Fibroblast of lung (primary cell): ENCODE data around the gene ELMO1. TPM values are rescaled to one million over a fixed set of nuclear protein-coding genes. Genes with fewer than 3 reads are reported as not detected.

Source experiments
- DNase-seq, 2 donors: peaks; one replicate each; pipeline versions ENCODE4 v3.0.0 to v3.0.0-alpha.2; 2010; ENCODE audit warnings: low read depth in 2 of 2
- H2AFZ ChIP-seq: 2 replicates; pipeline ENCODE4 v1.5.1; 2012; ENCODE audit warnings: low read length, control low read depth, inconsistent platforms
- H3K27ac ChIP-seq: 2 replicates; pipeline ENCODE4 v1.5.1; 2011; ENCODE audit warnings: low read length, control low read depth; ENCODE audit not compliant: insufficient read depth
- H3K27me3 ChIP-seq: 2 replicates; pipeline ENCODE4 v1.5.1; 2011; ENCODE audit warnings: mild to moderate bottlenecking, low read length; ENCODE audit not compliant: control insufficient read depth, insufficient read depth
- H3K36me3 ChIP-seq: 2 replicates; pipeline ENCODE4 v1.5.1; 2011; ENCODE audit warnings: low read length; ENCODE audit not compliant: control insufficient read depth, insufficient read depth
- H3K4me1 ChIP-seq: 2 replicates; pipeline ENCODE4 v1.5.1; 2011; ENCODE audit warnings: low read length; ENCODE audit not compliant: control insufficient read depth, insufficient read depth; ENCODE audit errors: extremely low read depth
- H3K4me2 ChIP-seq: 2 replicates; pipeline ENCODE4 v1.5.1; 2011; ENCODE audit warnings: low read length, control low read depth; ENCODE audit not compliant: insufficient read depth; ENCODE audit errors: extremely low read depth
- H3K4me3 ChIP-seq, 4 experiments: fragments of 200-600 bp in 1 of 4; sonication (generic) in 1 of 4; replicated peaks in 1 of 4; 2 replicates each; pipeline ENCODE4 v1.5.1; 2011 to 2016; ENCODE audit warnings: low read length in 4 of 4, low read depth in 3 of 4, mild to moderate bottlenecking in 3 of 4, control low read depth in 2 of 4, inconsistent platforms in 1 of 4, mixed read lengths in 1 of 4; ENCODE audit not compliant: insufficient read depth in 1 of 4; ENCODE audit errors: control extremely low read depth in 1 of 4
- H3K79me2 ChIP-seq: 2 replicates; pipeline ENCODE4 v1.5.1; 2012; ENCODE audit warnings: mild to moderate bottlenecking, low read length, inconsistent platforms; ENCODE audit not compliant: control insufficient read depth, insufficient read depth
- H3K9ac ChIP-seq: 2 replicates; pipeline ENCODE4 v1.5.1; 2011; ENCODE audit warnings: mild to moderate bottlenecking, low read length, control low read depth; ENCODE audit not compliant: insufficient read depth
- H3K9me3 ChIP-seq: 2 replicates; pipeline ENCODE4 v1.5.1; 2012; ENCODE audit warnings: low read depth, low read length; ENCODE audit not compliant: control insufficient read depth, insufficient read depth
- H4K20me1 ChIP-seq: 2 replicates; pipeline ENCODE4 v1.5.1; 2011; ENCODE audit warnings: low read length; ENCODE audit not compliant: control insufficient read depth, insufficient read depth; ENCODE audit errors: extremely low read depth
- CTCF ChIP-seq, 2 donors: IDR thresholded peaks in 1 of 2; conservative IDR thresholded peaks in 1 of 2; 1 replicate in 1 of 2; 2 replicates in 1 of 2; pipeline ENCODE4 v1.5.1; 2011 to 2012; ENCODE audit warnings: low read length in 2 of 2, control low read depth in 1 of 2, inconsistent platforms in 1 of 2, low read depth in 1 of 2, mild to moderate bottlenecking in 1 of 2
- EZH2 ChIP-seq: IDR thresholded peaks from 2 replicates; pipeline ENCODE4 v1.5.1; 2012; ENCODE audit warnings: low read length, control low read depth, mild to moderate bottlenecking; ENCODE audit errors: missing control alignments
- polyA plus RNA-seq, 2 donors: library from polyadenylated mRNA; depleted of rRNA in 1 of 2; stranded (reverse) in 1 of 2; unstranded in 1 of 2; fragments of >200 nt; gene quantifications; 2 replicates each; pipeline ENCODE4 v1.2.1, GENCODE V29; 2011 to 2012; ENCODE audit warnings: missing spikeins in 1 of 2
- total RNA-seq: library from RNA; depleted of rRNA; stranded (reverse); fragments of >200 nt; gene quantifications from 2 replicates; pipeline ENCODE4 v1.2.1, GENCODE V29; 2014

ELMO1 gene
- total and polyA plus RNA-seq, 2 donors (not counting 1 experiment from before 2014, with no cell fraction given), result 0.50 TPM; not detected in 1

GRCh38 chr7:36904101-36904500 is 544.6 kb downstream of the ELMO1 start:
- H3K27ac ChIP-seq, result no peak overlapping the region
- no peak overlapping the region for H3K4me2 ChIP-seq

DNA sequence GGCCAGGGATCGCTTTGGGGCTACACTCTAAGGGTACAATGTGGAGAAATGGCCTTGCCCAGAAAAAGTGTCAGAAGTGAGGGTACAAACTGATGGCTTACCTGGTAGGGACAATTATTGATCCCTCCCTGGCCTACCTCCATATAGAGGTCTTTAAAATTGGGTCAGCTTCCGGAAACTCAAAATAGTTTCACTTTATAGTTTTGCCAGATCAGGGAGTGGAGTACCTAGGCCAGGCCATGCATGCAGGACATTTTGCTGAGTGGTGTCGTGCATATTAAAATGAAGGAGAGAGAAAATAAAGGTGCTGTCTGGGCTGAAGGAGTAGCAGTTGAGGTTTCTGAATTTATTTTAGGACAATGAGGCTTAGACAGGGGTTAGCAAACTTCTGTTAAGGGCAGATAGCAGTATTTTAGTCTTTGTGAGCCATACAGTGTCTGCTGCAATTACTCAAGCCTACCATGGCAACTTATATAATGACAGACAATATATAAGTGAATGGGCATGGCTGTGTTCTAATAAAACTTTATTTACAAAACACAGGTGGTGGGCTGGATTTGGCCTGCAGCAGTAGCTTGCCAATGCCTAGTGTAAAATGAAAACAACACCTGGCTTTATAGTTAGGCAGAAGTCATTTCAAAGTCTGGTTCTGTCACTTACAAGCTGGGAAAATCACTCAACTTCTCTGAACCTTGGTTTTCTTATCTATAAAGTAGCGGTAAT is 547.5 kb downstream of the ELMO1 start:
- no peak for DNase-seq
- H3K9ac ChIP-seq, result no peak overlapping the region
- no peaks in the 10 kb centered on the region for H3K79me2 ChIP-seq
- H3K27me3 ChIP-seq, result no peaks in the 10 kb centered on the region
- H3K27ac ChIP-seq, result no peak overlapping the region
- no peaks in the 10 kb centered on the region for H3K9me3 ChIP-seq
- no peak overlapping the region for H3K4me3 ChIP-seq
- no peak overlapping the region for H2AFZ ChIP-seq
- H3K36me3 ChIP-seq, result no peaks in the 10 kb centered on the region
- no peaks in the 10 kb centered on the region for H4K20me1 ChIP-seq
- H3K4me1 ChIP-seq, result no peaks in the 10 kb centered on the region
- no peak for TF ChIP-seq EZH2
- no peak for TF ChIP-seq CTCF (conservative IDR thresholded peaks at IDR 0.05 in 1 of 2, IDR thresholded peaks at IDR 0.05 in 1 of 2; ENCODE audit: low read depth in 1 of 2, low read length in 2 of 2)
- no peak overlapping the region for H3K4me2 ChIP-seq

More at GRCh38 chr7:36904101-36904500, 544.6 kb downstream of the ELMO1 start:
- Histone ChIP-seq H3K9me3 (no peaks in the 10 kb centered on the region), H3K4me3 (no peak overlapping the region), H3K4me1 (no peaks in the 10 kb centered on the region), H3K36me3 (no peaks in the 10 kb centered on the region), H2AFZ (no peak overlapping the region), H3K27me3 (no peaks in the 10 kb centered on the region), H4K20me1 (no peaks in the 10 kb centered on the region), H3K79me2 (no peaks in the 10 kb centered on the region), H3K9ac (no peak overlapping the region)
- DNase-seq, result no peak
- TF ChIP-seq CTCF (conservative IDR thresholded peaks at IDR 0.05 in 1 of 2, IDR thresholded peaks at IDR 0.05 in 1 of 2; ENCODE audit: low read depth in 1 of 2, low read length in 2 of 2) (no peak), EZH2 (no peak)

GRCh38 chr7:36898186-36898585 is 550.5 kb downstream of the ELMO1 start:
- TF ChIP-seq EZH2 (no peak), CTCF (conservative IDR thresholded peaks at IDR 0.05 in 1 of 2, IDR thresholded peaks at IDR 0.05 in 1 of 2; ENCODE audit: low read depth in 1 of 2, low read length in 2 of 2) (no peak)
- no peak for DNase-seq
- Histone ChIP-seq H3K4me2 (no peak overlapping the region), H2AFZ (no peak overlapping the region), H3K27ac (no peak overlapping the region), H3K9ac (no peak overlapping the region), H4K20me1 (no peaks in the 10 kb centered on the region), H3K4me1 (no peaks in the 10 kb centered on the region), H3K27me3 (no peaks in the 10 kb centered on the region), H3K9me3 (no peaks in the 10 kb centered on the region), H3K4me3 (no peak overlapping the region), H3K36me3 (no peaks in the 10 kb centered on the region), H3K79me2 (no peaks in the 10 kb centered on the region)
